GM20000 (cell line): ENCODE measurements around the gene REX1BD.
"Not testable (repeated sequence)": the region's sequence is repeated elsewhere in the genome, so short reads cannot be mapped to it uniquely, and the experiment has no call there.

Experiments
- DNase-seq: peaks from one replicate; pipeline ENCODE4 v3.0.0; 2012; ENCODE audit warnings: low spot score
- TF ChIP-seq, protein P1 (sequence below): IDR thresholded peaks from 2 replicates; pipeline ENCODE4 v1.5.1; 2012; ENCODE audit warnings: mild to moderate bottlenecking, control low read depth; ENCODE audit errors: extremely low read depth, missing control alignments

The REX1BD gene

DNA sequence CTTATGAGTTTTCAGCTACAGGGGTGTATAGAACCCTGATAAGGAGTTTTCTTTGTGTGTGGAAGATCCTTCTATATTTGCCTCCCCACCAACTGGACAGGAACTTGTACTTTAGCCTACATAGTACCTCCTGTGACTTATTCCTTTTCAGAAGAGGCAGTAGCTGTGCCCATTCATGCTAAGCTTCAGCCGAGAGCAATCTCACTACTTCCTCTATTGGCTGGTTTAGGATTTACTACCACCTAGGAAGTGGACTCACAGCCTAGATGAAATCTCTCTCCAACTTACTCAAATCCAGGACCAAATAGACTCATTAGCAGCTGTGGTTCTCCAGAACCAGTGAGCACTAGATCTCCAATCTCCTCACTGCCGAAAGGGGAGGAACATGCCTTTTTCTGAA lies 2.3 kb upstream of the REX1BD start:
- DNase-seq, result no peak
- TF ChIP-seq, protein P1, sequence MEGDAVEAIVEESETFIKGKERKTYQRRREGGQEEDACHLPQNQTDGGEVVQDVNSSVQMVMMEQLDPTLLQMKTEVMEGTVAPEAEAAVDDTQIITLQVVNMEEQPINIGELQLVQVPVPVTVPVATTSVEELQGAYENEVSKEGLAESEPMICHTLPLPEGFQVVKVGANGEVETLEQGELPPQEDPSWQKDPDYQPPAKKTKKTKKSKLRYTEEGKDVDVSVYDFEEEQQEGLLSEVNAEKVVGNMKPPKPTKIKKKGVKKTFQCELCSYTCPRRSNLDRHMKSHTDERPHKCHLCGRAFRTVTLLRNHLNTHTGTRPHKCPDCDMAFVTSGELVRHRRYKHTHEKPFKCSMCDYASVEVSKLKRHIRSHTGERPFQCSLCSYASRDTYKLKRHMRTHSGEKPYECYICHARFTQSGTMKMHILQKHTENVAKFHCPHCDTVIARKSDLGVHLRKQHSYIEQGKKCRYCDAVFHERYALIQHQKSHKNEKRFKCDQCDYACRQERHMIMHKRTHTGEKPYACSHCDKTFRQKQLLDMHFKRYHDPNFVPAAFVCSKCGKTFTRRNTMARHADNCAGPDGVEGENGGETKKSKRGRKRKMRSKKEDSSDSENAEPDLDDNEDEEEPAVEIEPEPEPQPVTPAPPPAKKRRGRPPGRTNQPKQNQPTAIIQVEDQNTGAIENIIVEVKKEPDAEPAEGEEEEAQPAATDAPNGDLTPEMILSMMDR, result no peak

DNA sequence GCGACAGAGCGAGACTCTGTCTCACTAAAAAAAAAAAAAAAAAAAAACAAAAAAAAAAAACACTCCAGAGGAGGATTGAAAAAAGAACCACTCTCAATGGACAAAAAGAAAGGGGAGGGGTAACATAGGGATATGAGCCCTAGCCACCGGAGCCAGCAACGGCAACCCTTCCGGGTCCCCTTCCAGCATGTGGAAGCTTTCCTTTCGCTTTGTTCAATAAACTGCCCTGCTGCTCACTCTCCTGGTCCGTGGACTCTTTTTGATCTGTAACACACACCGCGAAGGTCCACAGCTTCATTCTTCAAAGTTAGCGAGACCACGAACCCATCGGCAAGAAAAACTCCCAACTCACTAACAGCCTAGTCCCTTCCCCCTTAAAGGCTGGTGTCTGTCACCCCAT lies 1.0 kb upstream of the REX1BD start:
- TF ChIP-seq, protein P1, result no peak
- no peak for DNase-seq

DNA sequence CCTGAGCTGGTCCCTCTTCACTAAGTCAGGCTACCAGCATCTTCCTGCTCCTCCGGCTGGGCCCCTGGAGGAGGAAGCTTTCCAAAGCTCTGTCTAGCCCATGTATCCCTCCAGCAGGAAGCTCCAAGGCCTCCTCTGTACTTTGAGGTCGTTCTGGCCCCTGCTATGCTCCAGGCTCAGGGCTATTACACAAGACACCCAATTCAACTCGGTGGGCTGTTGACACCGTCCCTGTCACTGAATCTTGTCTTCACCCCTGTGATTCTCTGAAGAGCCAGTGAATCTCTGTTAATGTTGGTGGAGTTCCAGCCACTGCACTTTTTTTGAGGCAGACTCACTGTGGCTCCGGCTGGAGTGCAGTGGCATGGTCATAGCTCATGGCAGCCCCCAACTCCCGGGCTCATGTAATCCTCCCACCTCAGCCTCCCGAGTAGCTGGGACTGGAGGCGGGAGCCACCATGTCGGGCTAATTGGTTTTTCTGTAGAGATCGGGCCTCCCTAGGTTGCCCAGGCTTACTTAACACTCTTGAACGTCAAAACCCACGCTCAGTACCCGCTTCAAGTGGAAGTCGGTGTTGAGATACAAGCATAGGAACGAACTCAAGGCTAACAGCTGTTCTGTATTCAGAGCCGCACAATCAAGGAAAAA lies 512 bp upstream of the REX1BD start:
- TF ChIP-seq, protein P1, result no peak
- DNase-seq, result peak; percentile 8

DNA sequence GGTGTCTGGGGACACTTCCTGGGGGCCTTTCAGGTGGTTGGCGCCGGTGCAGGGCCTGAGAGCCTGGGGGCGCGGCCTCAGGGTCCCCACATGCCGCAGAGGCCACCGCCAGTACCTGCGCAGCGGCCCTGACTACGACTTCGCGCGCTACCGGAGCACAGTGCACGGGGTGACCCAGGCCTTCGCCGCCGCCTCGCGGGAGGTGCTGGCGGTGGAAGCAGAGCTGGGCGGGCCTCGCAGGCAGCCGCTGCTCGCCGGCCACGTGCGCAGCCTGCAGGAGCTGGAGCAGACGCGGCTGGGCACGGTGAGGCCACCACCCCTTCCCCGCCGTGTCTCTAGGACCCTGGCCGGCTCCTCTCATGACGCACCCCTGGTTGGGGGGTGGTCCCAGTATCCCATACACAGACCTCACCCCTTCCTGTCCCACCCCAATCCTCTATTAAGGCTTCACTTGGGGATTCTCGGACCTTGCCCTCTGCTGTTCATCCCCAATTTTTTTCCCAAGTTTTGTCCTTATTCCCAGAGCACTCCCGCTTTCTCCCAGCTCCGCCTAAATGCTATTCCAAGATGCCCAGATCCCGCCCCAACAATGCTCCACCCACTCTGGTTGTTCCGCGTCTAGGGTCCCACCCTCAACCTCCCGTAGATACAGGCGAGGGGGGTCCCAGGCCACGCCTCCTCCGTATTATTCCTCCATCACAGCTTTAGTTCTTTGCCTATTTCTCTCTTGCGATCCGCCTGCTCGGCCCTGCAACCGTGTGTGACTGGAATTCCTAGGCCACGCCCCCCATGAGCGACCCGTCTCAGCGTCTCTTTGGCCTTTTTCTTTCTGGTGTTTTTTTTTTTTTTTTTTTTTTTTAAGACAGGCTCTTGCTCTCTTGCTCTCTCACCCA lies 1.0 kb downstream of the REX1BD start:
- TF ChIP-seq, protein P1, result peak; percentile 4
- DNase-seq, result peak; percentile 81

DNA sequence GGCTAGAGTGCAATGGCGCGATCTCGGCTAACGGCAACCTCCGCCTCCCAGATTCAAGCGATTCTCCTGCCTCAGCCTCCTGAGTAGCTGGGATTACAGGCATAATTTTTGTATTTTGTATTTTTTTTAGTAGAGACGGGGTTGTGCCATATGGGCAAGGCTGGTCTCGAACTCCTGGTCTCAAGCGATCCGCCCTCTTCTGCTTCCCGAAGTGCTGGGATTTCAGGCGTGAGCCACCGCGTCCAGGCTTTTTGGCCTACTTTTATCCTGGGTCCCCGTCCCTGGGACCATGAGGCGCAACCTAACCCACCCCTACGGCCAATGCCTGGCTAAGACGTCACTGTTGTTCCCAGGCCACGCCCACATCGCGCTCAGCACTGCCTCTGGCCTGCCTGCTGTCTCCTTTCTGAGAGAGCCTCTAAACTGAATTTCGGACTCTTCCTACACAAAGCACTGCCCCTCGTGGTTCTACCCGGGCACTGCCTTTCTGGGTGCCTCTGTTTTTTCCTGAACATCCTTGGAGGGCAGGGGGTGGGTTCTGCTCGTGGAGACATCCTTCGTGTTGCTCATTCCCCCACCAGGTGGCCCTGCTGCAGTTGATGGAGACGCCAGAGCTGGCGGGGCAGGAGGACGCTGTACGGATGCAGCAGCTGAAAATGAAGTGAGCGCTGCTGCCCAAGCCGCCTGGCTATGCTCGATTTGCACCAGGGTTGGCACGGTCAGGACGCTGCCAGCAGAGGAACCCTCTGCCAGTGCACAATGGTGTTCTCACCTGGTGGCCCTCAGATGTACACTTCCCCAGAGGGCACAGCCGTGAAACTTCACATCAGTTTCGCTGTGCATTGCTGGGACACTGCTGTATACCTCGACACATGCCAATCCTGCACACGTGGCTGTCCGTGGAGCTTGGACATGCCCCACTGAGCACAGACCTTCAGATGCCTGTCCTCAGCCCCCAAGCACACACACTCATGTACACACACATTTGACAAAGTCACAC lies 2.0 kb downstream of the REX1BD start:
- TF ChIP-seq, protein P1, result no peak
- DNase-seq, result peak; percentile 49

DNA sequence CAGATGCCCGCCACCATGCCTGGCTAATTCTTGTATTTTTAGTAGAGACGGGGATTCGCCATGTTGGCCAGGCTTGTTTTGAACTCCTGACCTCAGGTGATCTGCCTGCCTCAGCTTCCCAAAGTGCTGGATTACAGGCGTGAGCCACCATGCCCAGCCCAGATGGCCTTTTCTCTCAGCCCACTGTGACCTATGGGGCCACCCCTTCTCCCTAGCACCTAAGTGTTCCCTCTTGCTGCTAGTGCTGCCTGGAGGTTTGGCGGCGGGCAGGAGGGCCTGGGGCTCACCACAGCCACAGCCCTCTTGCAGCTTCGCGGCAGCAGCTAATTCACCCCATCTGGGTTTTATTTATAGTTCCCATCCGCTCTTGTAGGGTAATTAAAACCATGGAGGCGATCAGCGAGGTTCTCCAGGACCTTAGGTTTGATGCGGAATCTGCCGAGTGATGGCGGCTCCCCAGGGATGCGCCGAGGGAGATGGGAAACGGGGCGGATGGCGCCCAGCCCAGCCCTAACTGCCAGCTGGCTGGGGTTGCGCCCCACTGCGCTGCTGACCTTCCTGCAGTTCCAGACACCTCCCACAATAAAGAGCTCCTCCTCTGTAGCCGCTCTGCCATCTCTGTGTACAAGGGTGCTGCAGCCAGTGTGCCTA lies 3.3 kb downstream of the REX1BD start:
- DNase-seq, result no peak
- TF ChIP-seq, protein P1, result no peak

DNA sequence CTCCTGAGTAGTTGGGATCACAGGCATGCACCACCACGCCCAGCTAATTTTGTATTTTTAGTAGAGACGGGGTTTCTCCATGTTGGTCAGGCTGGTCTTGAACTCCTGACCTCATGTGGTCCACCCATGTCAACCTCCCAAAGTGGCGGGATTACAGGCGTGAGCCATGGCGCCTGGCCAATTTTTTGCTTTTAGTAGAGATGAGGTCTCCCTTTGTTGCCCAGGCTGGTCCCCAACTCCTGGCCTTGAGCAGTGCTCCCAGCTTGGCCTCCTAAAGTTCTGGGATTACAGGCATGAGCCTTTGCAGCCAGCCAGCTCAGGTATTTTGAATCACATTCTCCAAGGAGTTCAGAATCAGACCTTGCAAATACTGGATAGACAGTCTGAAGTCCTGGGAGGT lies 4.1 kb downstream of the REX1BD start:
- not testable (repeated sequence) for DNase-seq
